ENCODE results near the gene RANBP9.

The RANBP9 gene

DNA sequence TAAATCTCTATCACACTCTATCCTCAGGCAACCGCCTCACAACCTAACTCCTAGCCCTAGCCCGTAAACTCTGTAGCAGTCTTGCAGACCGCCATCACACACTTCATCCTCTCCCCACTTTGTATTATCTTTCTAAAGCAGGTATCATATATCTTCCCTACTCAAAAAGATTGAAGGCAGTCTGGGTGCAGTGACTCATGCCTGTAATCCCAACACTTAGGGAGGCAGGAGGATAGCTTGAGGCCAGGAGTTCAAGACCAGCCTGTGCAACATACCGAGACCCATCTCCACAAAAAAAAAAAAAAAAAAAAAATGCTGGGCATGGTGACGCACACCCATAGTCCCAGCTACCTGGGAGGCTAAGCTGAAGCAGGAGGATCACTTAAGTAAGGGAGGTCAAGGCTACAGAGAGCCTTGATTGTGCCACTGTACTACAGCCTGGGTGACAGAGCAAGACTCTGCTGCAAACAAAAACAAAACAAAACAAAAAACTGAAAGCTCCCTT is 22.9 kb downstream of the RANBP9 start:
- Histone ChIP-seq H3K9me3 (ENCODE audit: control insufficient read depth, insufficient read depth, low read length) (no peaks in the 10 kb centered on the region), H3K27me3 (ENCODE audit: control insufficient read depth, insufficient read depth, low read length) (no peaks in the 10 kb centered on the region), H3K4me3 (ENCODE audit: low read depth, low read length) (no peak overlapping the region), H3K9ac (ENCODE audit: low read depth, low read length) (no peak overlapping the region), H3K4me1 (ENCODE audit: control insufficient read depth, insufficient read depth, low read length) (no peaks in the 10 kb centered on the region), H3K36me3 (ENCODE audit: control insufficient read depth, insufficient read depth, low read length) (no peaks in the 10 kb centered on the region)

DNA sequence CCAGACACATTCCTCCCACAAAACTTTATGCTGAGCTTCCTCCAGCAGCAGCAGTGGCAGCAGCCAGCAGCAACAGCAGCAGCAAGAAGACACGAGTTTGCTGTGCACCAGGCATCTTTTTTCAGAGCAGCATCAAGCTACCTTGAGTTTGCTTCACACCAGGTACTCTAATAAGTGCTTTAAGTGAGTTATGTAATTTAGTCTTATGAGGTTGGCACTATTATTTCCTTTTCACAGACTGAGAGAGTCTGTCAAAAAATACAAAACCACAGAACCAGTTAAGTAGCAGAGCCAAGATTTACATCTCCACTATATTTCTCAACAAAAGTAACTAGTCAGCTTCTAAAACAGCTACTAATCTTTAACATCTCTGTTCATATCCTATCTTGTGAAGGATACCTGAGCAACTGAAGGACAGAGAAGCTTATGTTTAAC is 23.7 kb downstream of the RANBP9 start:
- Histone ChIP-seq H3K4me1 (ENCODE audit: control insufficient read depth, insufficient read depth, low read length) (no peaks in the 10 kb centered on the region), H3K9ac (ENCODE audit: low read depth, low read length) (no peak overlapping the region), H3K36me3 (ENCODE audit: control insufficient read depth, insufficient read depth, low read length) (no peaks in the 10 kb centered on the region), H3K4me3 (ENCODE audit: low read depth, low read length) (no peak overlapping the region), H3K9me3 (ENCODE audit: control insufficient read depth, insufficient read depth, low read length) (no peaks in the 10 kb centered on the region), H3K27me3 (ENCODE audit: control insufficient read depth, insufficient read depth, low read length) (no peaks in the 10 kb centered on the region)

GRCh38 chr6:13684855-13685254 is 26.8 kb downstream of the RANBP9 start:
- Histone ChIP-seq H3K9ac (ENCODE audit: low read depth, low read length) (no peak overlapping the region), H3K4me3 (ENCODE audit: low read depth, low read length) (no peak overlapping the region), H3K27me3 (ENCODE audit: control insufficient read depth, insufficient read depth, low read length) (no peaks in the 10 kb centered on the region), H3K9me3 (ENCODE audit: control insufficient read depth, insufficient read depth, low read length) (no peaks in the 10 kb centered on the region), H3K36me3 (ENCODE audit: control insufficient read depth, insufficient read depth, low read length) (no peaks in the 10 kb centered on the region), H3K4me1 (ENCODE audit: control insufficient read depth, insufficient read depth, low read length) (no peaks in the 10 kb centered on the region)

DNA sequence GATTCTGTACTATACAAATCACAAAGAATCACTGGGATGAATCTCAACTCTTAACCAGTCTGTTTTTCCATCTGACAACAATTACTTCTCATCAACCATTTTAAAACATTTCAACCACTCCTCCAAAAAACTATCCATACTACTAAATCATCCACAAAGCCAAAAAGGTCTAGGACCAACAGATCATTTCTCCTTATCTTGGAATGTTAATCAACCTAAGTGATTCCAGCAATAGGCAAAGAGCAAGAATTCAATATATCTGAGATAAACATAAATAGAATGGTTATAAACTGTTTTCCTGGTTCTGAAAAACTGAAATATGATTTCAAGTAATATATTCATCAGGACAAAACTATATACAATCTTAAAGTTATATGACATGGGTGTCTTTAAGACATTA is 28.6 kb downstream of the RANBP9 start:
- Histone ChIP-seq H3K36me3 (ENCODE audit: control insufficient read depth, insufficient read depth, low read length) (no peaks in the 10 kb centered on the region), H3K4me1 (ENCODE audit: control insufficient read depth, insufficient read depth, low read length) (peaks cover 3% of the 10 kb centered on the region), H3K4me3 (ENCODE audit: low read depth, low read length) (no peak overlapping the region), H3K9ac (ENCODE audit: low read depth, low read length) (no peak overlapping the region), H3K27me3 (ENCODE audit: control insufficient read depth, insufficient read depth, low read length) (no peaks in the 10 kb centered on the region), H3K9me3 (ENCODE audit: control insufficient read depth, insufficient read depth, low read length) (no peaks in the 10 kb centered on the region)

DNA sequence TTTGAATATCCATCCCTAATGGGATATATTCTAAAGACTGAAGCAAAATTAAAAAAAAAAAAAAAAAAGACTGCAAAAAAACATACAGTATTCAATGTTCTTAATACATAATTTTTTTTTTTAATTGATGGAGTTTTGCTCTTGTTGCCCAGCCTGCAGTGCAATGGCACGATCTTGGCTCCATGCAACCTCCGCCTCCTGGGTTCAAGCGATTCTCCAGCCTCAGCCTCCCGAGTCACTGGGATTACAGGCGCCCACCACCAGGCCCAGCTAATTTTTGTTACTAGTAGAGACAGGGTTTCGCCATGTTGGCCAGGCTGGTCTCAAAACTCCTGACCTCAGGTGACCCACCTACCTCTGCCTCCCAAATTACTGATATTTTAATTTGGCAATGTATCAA is 29.3 kb downstream of the RANBP9 start:
- Histone ChIP-seq H3K36me3 (ENCODE audit: control insufficient read depth, insufficient read depth, low read length) (no peaks in the 10 kb centered on the region), H3K4me3 (ENCODE audit: low read depth, low read length) (no peak overlapping the region), H3K27me3 (ENCODE audit: control insufficient read depth, insufficient read depth, low read length) (no peaks in the 10 kb centered on the region), H3K4me1 (ENCODE audit: control insufficient read depth, insufficient read depth, low read length) (peaks cover 3% of the 10 kb centered on the region), H3K9me3 (ENCODE audit: control insufficient read depth, insufficient read depth, low read length) (no peaks in the 10 kb centered on the region), H3K9ac (ENCODE audit: low read depth, low read length) (no peak overlapping the region)

GRCh38 chr6:13681305-13682061 is 30.2 kb downstream of the RANBP9 start:
- Histone ChIP-seq H3K4me3 (ENCODE audit: low read depth, low read length) (no peak overlapping the region), H3K36me3 (ENCODE audit: control insufficient read depth, insufficient read depth, low read length) (no peaks in the 10 kb centered on the region), H3K9ac (ENCODE audit: low read depth, low read length) (no peak overlapping the region), H3K4me1 (ENCODE audit: control insufficient read depth, insufficient read depth, low read length) (peaks cover 3% of the 10 kb centered on the region), H3K9me3 (ENCODE audit: control insufficient read depth, insufficient read depth, low read length) (no peaks in the 10 kb centered on the region), H3K27me3 (ENCODE audit: control insufficient read depth, insufficient read depth, low read length) (no peaks in the 10 kb centered on the region)

GRCh38 chr6:13680448-13680968 is 31.1 kb downstream of the RANBP9 start:
- Histone ChIP-seq H3K36me3 (ENCODE audit: control insufficient read depth, insufficient read depth, low read length) (no peaks in the 10 kb centered on the region), H3K9ac (ENCODE audit: low read depth, low read length) (no peak overlapping the region)

DNA sequence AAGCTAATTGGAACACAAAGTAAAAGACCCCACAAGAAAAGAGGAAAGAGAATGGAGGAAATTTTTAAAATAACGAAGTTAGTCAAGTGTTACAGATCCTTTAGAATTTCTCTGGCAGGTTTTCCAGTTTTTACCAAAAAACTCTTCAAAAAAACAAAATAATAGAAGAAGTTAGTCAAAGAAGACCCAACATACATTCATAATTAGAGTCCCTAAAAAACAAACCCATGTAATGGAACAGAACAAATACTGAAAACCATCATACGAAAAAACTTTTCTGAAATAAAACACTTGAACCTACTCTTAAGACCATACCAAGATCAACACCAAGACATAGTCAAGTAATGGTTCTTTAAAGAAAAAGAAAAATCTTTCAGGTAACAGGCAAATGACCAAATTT is 31.6 kb downstream of the RANBP9 start:
- Histone ChIP-seq H3K36me3 (ENCODE audit: control insufficient read depth, insufficient read depth, low read length) (no peaks in the 10 kb centered on the region), H3K9ac (ENCODE audit: low read depth, low read length) (no peak overlapping the region), H3K4me1 (ENCODE audit: control insufficient read depth, insufficient read depth, low read length) (peaks cover 3% of the 10 kb centered on the region), H3K9me3 (ENCODE audit: control insufficient read depth, insufficient read depth, low read length) (no peaks in the 10 kb centered on the region), H3K27me3 (ENCODE audit: control insufficient read depth, insufficient read depth, low read length) (no peaks in the 10 kb centered on the region), H3K4me3 (ENCODE audit: low read depth, low read length) (no peak overlapping the region)

More at GRCh38 chr6:13680448-13680968, 31.1 kb downstream of the RANBP9 start:
- peaks cover 3% of the 10 kb centered on the region for H3K4me1 ChIP-seq (ENCODE audit: control insufficient read depth, insufficient read depth, low read length)
- H3K4me3 ChIP-seq (ENCODE audit: low read depth, low read length): no peak overlapping the region
- H3K9me3 ChIP-seq (ENCODE audit: control insufficient read depth, insufficient read depth, low read length): no peaks in the 10 kb centered on the region
- no peaks in the 10 kb centered on the region for H3K27me3 ChIP-seq (ENCODE audit: control insufficient read depth, insufficient read depth, low read length)

GRCh38 chr6:13678255-13678983 is 33.2 kb downstream of the RANBP9 start:
- H3K27me3 ChIP-seq (ENCODE audit: control insufficient read depth, insufficient read depth, low read length): no peaks in the 10 kb centered on the region
- no peak overlapping the region for H3K9ac ChIP-seq (ENCODE audit: low read depth, low read length)
- H3K4me3 ChIP-seq (ENCODE audit: low read depth, low read length): no peak overlapping the region
- H3K9me3 ChIP-seq (ENCODE audit: control insufficient read depth, insufficient read depth, low read length): no peaks in the 10 kb centered on the region
- H3K36me3 ChIP-seq (ENCODE audit: control insufficient read depth, insufficient read depth, low read length): no peaks in the 10 kb centered on the region
- H3K4me1 ChIP-seq (ENCODE audit: control insufficient read depth, insufficient read depth, low read length): peaks cover 3% of the 10 kb centered on the region

DNA sequence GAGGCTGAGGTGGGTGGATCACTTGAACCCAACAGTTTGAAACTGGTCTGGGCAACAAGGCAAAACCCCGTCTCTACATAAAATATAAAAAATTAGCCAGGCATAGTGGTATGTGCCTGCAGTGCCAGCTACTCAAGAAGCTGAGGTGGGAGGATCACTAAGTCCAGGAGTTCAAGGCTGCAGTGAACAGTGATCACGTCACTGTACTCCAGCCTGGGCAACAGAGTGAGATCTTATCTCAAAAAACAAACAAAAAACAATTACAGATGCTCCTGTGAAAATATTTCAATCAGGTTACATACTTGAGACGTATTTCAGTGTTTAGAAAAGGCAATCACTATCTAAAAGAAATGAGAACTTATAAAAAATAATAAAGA is 33.8 kb downstream of the RANBP9 start:
- H3K36me3 ChIP-seq (ENCODE audit: control insufficient read depth, insufficient read depth, low read length): no peaks in the 10 kb centered on the region
- H3K9ac ChIP-seq (ENCODE audit: low read depth, low read length): no peak overlapping the region
- no peaks in the 10 kb centered on the region for H3K9me3 ChIP-seq (ENCODE audit: control insufficient read depth, insufficient read depth, low read length)
- peaks cover 3% of the 10 kb centered on the region for H3K4me1 ChIP-seq (ENCODE audit: control insufficient read depth, insufficient read depth, low read length)
- no peak overlapping the region for H3K4me3 ChIP-seq (ENCODE audit: low read depth, low read length)
- H3K27me3 ChIP-seq (ENCODE audit: control insufficient read depth, insufficient read depth, low read length): no peaks in the 10 kb centered on the region

DNA sequence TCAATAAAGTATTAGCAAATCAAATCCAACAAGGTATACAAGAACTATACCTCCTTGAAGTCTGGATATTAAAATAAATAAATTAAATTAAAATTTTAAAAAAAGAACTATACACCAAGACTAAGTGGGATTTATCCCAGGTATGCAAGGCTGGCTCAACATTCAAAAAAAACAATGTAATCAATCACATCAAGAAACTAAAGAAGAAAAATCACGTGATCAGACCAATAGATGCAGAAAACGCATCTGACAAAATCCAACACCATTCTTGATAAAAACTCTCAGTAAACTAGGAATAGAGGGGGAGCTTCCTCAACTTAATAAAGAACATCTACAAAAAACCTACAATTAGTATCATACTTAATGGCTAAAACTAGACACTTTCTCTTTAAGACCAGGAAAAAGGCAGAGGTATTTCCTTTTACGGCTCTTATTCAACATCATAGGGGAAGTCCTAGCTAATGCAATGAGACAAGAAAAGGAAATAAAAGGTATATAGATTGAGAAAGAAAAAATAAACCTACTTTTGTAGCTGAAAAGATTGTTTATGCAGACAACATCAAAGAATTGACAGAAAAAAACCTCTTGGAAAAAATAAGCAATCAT is 35.0 kb downstream of the RANBP9 start:
- Histone ChIP-seq H3K9me3 (ENCODE audit: control insufficient read depth, insufficient read depth, low read length) (no peaks in the 10 kb centered on the region), H3K9ac (ENCODE audit: low read depth, low read length) (no peak overlapping the region), H3K36me3 (ENCODE audit: control insufficient read depth, insufficient read depth, low read length) (no peaks in the 10 kb centered on the region), H3K27me3 (ENCODE audit: control insufficient read depth, insufficient read depth, low read length) (no peaks in the 10 kb centered on the region), H3K4me3 (ENCODE audit: low read depth, low read length) (no peak overlapping the region), H3K4me1 (ENCODE audit: control insufficient read depth, insufficient read depth, low read length) (peaks cover 5% of the 10 kb centered on the region)

Data from iPS-15b (cell line).